GM19238 (cell line): Measurements from ENCODE around the gene SERPINA5.
"Not testable (repeated sequence)": the region's sequence is repeated elsewhere in the genome, so short reads cannot be mapped to it uniquely, and the experiment has no call there.

ENCODE experiments used
- DNase-seq: peaks from one replicate; pipeline ENCODE4 v3.0.0; 2011; ENCODE audit warnings: low spot score; ENCODE audit not compliant: insufficient read length

SERPINA5 gene

DNA sequence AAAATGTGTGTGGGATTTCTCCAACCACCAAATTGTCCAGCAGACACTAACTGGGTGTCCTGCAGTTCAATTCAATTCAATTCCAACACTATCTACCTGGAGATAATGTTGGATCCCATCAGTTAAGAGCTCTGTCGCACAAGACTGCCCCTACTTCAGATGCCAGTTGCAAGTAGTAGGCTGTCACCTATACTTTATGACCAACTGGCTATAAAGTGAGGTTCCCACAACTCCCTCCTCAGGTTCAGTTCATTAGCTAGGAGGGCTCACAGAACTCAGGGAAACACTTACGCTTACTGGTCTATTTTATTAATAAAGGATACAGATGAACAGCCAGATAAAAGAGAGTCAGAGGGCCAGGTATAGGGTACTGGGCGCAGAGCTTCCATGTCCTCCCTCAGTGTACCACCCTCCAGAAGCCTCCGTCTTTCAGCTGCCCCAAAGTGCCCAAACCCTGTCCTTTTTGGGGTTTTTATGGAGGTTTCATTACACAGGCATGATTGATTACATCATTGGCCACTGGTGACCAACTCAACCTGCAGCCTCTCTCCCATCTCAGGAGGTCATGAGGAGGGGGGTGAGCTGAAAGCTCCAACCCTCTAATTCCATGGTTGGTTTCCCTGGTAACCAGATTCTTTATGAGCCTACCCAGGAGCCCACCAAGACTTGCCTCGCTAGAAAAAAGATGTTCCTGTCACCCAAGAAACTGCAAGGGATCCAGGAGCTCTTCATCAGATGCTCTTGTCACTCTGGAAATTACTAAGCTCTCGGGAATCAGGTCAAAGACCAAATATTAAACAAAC, 7.5 kb upstream of the SERPINA5 start:
- no peak for DNase-seq

DNA sequence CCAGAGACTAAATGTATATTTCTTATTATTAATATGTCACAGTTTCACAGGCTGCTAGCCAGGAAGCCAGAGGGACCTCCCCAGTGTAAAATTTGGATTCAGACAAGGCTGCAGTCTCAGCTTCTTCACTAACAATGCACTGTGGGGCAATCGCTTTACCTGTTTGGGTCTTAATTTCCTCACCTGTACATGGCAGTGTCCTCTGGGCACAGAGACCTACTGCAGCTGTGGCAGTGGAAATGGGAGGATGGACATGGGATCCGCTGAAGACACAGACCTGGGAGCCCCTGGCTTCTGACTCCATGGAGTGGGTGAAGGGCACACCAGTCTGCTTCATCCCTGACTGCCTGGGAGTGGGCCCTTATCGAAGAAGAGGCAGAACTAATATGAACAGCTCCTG, 6.9 kb upstream of the SERPINA5 start:
- no peak for DNase-seq

DNA sequence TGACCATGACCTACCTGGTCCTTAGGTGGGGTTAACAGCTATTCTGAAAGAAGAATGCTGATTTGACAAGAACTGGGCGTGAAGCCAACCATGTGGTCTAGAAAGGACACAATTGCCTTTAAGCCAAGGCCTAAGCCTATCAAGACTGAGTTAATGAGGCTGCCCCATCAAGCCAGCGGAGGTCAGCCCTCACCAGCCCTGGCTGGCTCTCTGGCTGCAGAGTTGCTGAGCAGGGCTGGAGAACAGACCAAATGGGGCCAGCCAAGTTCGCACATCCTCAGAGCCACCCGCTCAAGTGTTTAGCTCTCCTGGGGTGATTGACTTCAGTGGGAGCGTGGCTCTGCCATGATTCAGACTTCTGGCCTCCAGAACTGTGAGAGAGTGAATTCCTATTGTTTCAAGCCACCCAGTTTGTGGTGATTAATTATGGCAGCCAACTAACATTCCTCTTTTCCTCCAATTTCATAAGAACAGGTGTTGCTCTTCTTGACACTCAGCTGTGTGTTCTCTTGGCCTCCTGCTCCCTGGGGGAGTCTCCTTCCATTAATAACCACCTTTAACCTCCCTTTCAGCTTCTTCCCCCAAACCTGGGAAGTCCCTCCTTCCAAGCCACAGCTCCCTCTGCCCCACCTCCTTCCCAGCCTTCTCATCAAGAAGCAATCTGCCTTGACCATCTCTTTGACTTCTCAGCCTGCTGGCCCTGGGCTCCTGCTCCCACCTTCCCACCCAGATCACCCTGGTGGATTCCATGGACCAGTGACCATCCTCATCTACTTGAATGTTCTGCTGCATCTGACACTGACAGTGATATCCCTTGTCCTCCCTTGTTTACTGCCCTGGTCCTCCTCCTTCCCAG, 5.3 kb upstream of the SERPINA5 start:
- DNase-seq, result no peak

DNA sequence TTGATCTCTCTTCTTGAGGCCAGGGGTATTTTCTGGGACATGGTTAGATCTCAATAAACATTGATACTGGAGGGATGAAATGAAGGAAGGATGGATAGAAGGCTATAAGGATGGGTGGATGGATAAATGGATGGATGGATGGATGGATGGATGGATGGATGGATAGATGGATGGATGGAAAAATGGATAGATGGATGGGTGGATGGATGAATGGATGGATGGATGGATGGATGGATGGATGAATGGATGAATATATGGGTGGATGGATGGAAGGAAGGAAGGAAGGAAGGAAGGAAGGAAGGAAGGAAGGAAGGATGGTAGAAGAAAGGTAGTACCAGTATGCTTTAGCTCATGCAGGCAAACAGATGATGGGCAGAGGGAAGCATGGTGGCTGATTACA, 3.8 kb upstream of the SERPINA5 start:
- not testable (repeated sequence) for DNase-seq

DNA sequence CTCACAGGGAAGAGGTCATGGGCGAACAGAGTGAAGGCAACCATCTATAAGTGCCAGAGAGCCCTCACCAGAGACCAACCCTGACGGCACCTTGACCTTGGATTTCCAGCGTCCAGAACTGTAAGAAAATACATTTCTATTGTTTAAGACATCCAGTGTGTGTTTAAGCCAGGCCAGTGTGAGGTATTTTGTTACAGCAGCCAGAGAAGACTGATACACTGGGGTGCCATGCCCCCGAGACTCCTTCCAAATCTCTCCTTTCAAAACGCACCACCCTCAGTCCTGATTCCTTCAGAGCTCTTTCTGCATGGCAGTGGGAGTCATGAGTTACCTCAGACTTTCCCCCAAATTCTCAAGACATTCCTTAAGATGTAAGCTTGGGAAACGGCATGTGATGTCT, 2.5 kb upstream of the SERPINA5 start:
- no peak for DNase-seq

DNA sequence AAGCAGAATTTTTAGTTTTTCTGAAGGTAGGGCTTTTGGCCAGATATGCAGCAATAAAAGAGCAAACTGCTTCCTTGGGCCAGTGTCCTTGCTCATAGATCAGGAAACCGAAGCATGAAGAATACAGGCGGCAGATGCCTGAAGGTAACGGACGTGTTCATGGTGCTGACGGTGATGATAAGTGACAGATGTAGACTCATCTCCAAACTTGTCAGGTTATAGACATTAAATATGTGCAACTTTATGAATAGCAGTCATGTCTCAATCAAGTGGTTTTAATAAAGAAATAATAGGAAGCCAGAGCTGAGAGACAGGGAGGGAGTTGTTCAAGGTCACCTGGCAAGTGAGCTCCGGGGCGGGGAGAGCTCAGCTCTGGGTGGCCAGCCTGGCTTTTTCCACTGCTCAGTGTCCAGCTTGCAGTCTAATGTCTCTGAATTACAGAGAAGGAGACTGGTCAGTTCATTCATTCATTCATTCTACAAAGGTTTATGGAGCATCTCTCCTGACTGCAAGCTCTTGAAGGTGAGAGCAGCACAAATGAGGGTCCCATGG, 1.0 kb downstream of the SERPINA5 start:
- DNase-seq, result no peak

DNA sequence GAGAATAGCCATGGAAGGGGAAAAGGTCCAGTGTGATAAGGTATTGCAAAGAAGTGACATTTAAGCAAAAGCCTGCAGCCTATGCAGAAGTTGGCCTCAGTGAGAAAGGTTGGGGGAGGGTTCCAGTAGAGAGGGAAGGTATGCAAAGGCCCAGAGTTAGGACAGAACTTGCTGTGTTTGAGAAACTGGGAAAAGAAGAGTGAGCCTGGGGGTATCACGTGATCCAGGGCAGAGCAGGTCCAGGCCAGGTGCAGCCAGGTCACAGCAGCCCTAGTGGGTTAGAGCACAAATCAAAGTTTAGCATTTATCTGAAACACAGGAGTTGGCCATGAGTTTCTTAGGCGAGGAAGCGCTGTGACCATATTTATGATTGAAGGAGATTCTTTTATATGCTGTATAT, 1.6 kb downstream of the SERPINA5 start:
- no peak for DNase-seq

DNA sequence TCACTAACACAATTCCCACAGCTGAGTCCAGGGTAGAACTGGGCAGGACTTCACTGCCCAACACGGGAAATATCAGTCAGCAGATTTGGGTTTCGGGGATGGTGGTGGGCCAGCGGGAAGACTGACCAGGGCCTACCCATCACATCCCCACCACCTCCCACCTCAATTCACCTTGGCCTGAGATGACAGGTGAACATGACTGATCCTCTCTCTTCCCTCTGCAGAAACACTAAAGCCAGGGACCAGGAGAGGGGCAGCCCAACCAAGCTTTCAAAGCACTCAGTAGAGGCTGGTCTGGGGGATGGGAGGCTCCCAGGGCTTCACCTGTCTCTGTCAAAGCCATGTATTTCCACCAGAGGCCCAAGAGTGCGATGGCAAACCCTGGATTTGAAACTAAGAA, 2.3 kb downstream of the SERPINA5 start:
- no peak for DNase-seq

DNA sequence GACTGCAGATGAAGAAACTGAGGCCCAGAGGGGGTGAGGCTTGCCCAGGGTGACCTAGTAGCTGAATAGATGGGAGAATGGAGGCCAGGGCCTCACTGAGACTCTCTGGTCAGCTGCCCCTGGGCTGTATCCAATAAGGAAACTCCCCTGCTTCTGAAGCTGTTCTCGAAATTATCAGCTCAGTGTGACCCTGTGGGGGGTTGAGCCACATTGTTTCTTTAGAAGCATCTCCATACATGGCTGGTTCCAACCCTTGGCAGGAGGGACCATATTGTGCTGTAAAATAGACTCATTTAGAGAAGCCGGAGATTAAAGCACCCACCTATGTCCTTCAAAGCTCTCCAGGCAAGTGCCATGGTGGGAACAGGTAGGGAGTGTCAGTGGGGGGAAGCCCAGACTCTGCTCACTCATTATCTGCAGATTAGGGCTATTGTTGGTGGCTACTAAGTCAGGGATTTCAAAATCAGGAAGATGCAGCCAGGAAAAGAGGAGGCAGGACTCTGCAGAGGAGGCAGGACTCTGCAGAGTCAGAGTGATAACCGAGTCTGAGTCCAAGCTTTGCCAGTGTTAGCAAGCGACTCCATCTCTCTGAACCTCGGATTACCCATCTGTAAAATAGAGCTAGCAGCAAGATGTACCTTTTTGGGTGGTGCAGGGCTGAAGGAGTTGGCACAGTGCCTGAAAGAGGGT, 3.5 kb downstream of the SERPINA5 start:
- no peak for DNase-seq

DNA sequence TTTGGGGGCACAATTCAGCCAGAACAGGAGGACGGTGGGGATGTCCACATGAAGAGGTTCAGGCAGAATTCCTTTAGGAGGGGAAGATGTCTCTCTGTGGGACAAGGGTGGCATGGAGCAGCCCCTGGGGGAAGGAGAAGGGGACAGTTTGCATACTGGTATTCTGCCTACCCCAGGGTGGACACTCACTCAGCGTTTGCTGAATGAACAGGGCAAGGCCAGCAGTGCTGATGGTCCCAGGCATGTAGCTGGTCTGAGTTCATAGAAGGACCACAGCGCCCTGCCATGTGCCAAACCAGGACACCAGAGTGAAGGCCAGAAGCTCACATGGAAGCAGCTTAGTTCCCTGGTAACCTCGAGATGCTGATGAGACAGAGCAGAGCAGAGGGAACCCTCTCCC, 5.4 kb downstream of the SERPINA5 start:
- DNase-seq, result no peak

DNA sequence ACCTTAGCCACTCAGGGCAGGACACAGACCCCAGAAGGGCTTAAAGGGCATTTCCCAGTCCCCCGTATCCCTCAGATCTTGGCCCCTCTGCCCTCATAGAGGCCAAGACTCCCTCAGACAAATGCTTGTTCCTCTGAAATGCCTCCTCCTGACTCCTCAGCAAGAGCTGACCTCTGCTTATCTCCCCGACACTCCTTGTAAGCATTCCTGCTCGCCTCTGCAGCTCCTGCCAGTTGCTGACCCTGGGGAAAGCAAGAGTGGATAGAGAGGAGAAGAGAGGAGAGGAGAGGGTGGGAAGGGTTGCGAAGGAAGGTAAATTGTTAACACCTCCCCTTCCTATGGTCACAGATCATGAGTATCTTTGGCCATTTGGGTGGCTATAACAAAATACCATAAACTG, 7.1 kb downstream of the SERPINA5 start:
- no peak for DNase-seq

DNA sequence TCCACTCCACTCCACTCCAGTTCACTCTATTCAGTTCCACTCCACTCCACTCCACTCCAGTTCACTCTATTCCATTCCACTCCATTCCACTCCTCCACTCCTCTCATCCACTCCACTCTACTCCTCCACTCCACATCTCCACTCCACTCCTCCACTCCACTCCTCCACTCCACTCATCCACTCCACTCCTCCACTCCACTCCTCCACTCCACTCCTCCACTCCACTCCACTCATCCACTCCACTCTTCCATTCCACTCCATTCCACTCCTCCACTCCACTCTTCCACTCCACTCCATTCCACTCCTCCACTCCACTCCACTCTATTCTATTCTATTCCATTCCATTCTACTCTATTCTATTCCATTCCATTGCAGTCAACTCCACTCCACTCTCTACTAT, 9.8 kb downstream of the SERPINA5 start:
- DNase-seq, result no peak

DNA sequence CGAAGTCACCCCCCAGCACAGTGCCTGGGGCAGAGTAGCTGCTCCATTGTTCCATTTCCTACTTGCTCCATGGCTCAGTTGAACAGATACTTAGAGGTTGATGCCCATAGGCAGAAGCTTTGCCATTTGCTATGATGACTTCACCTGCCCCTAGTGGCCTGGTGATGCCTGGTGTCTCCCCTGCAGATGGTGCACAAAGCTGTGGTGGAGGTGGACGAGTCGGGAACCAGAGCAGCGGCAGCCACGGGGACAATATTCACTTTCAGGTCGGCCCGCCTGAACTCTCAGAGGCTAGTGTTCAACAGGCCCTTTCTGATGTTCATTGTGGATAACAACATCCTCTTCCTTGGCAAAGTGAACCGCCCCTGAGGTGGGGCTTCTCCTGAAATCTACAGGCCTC, 10.6 kb downstream of the SERPINA5 start:
- no peak for DNase-seq

DNA sequence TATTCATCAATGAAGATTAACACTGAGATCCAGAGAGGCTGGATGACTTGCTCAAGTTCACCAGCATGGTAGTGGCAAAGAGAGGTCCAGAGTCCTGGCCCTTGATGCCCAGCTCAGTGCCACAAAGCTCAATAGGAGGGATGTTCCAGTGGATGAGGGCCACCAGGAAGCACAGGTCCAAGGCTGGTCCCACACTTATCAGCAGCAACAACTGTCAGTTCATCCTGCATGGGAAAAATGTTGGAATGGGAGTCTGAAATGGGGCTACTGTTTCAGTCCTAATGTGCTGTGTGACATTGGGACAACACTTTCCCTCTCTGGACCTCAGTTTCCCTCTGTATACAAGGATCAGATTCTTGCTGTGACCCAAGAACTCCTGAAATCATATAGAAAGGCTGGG, 11.2 kb downstream of the SERPINA5 start:
- no peak for DNase-seq

DNA sequence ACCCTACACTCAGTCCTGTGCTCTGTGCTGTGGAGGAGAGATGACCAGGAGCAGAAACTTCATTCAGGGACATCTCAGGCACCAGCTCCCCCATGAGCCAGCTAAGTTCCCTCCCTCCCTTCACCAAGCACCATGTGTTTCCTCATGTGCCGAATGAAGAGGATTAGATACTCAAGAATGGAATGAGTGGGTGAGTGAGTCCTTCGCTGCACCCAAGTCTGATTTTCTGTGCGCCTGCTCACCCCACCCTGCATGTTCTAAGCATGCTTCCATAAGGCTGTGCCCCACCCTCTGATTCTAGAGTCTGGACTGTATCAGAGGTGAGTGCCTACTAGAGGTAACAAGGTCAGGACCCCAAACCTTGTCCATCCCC, 12.1 kb downstream of the SERPINA5 start:
- no peak for DNase-seq

DNA sequence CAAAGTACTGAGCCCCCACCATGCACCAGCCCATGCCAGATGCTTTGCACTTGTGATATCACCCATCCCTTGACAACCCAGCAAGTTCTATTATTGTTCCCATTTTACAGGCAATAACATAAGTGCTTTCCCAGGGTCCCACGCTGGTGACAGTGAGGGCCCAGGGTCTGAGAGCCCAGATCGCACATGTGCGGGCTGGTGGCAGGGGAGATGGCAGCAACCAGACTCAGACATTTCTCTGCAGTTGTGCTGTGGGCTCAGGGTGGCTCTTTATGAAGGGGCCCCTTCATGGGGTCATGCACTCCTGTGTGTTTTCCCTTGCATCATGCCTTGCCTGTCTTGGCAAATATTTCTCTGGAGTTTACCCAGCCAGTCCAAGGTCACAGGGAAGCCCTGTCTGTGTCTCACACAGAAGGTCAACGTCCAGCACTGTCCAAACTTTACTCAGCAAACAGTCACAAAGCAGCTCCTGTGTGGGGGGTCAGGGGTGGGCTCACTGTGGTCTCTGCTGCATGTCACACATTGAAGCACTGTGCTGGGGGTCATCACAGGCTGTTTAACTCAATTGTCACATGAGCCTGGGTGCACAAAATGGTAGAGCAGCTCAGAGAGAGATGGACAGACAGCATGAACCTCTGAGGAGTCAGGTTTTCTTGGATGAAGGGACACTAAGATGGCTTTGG, 12.7 kb downstream of the SERPINA5 start:
- DNase-seq, result no peak

DNA sequence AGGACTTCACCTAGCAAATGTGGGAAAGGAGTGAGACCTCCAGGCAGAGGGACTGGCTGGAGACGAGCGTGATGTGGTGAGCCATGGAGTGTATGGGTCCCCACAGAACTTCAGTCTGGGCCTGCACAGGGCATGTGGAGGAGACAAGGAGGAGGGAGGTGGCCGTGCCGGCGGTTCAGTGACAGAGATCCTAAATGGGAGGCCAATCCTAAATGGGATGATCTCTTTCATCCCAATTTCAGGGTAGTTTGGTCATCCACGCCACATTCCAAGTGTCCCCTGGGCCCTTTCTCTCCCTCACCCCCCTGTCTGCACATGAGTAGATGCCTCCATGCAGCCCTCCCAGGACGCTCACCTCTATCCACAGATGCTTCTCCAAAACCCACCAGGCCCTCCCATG, 13.2 kb downstream of the SERPINA5 start:
- DNase-seq, result no peak

DNA sequence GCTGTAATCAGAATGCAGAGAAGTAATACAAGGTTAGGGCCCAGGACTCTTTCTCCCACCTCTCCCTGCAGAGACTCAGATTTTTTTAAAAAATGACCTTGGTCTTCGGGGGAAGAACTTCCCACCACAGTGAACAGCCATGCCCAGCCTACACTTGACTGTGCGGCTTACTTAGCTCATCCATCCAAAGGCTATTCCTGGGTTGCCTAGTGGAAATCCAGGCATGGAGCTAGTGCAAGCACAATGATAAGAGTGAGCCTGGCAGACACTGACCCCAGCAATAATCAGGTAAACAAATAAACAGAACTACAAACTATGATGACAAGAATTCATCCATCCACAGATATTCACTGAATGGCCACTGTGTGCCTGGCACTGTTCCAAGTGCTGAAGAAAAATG, 14.7 kb downstream of the SERPINA5 start:
- no peak for DNase-seq

DNA sequence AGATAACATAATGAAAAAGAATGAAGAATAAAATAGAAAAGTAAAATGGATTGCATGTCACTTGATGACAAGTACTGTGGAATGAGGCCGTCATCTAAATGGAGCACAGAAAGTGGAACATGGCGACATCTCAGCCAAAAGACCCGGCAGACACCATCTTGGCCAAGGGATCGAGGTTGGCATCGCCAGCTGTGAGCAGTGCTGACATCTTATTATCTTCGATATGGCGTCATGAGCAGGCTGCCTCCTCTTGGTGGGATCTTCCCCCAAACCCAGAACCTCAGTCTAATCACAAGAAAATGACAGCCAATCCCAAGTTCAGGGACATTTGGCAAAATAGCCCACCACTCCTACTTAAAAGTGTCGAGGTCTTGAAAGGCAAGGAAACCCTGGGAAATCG, 15.1 kb downstream of the SERPINA5 start:
- DNase-seq, result no peak

DNA sequence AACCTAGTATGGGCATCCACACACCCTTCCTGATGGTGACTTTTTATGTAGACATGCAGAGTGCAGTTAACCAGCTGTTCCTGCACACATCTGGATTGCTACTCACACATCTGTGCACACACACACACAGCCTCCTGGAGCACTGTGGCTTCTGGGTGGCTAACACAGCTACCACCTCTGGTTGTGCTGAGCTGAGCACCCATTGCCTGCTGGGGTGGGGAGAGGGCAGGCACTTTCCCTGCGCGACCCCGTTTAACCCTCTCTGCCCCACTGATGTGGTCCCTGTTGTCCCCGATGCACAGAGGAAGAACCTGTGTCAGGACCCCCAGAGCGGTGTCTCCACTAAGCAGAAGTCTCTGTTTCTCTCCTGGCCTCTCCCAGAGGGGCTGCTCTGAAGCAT, 16.6 kb downstream of the SERPINA5 start:
- DNase-seq, result no peak

DNA sequence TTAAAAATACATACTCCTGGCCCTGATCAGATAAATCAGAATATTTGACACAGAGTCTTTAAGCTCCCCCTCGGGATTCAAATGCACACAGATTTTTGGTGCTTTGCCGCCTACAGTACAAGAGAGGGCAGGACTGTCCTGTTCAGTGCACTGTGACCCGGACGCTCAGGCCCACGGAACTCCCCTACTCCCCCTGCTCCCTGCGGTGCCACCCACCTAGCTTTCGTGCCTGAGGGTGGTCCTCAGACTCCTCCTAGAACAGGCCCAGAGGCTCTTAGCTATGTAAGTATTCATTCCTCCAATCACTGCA, 17.2 kb downstream of the SERPINA5 start:
- DNase-seq, result no peak
